T-helper 22 cell (primary cell): ENCODE results near the gene KIF26B.
"Not testable (repeated sequence)": the region's sequence is repeated elsewhere in the genome, so short reads cannot be mapped to it uniquely, and the experiment has no call there.

ENCODE experiments used
- DNase-seq: peaks from one replicate; pipeline ENCODE4 v3.0.0-alpha.2; 2020; ENCODE audit warnings: low read depth

Gene KIF26B

DNA sequence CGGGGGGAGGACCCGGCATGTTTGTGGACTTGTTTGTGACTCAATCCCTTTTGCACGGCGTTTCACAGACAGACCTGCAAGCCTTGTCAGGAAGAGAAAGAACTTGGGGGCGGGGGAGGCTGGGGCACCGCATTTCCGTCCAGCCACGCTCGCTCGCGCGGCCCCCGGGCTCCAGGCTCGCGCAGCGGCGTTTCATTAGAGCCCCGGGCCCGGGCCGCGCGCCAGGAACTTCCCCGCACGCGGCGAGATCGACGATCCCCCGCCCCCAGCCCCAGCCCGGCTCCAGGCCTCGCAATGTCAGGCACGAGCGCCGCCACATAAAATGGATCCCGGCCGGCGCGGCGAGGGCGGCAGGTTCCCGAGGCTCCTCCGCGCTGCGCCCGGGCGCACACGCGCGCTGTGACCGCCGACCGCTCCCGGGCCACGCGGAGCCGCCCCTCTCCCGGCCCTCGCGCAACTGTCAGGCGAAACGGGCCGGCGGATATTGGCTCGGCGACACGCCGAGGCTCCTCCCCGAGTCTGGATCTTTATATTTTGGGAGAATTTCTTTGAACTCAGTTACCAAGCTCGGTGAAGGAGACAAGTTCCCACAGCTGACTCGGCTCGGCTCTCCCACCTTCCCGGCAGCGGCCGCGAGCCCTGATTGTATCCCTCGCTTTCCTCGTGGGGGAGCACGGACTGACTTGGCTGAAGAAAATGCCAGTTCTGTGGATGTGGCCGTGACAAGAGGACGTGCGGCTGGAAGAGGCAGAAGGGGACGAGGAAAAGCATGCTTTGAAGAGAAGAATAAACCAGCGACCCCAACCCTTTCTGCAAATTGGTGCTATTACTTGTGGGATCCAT lies at the start of gene KIF26B:
TSS of gene KIF26B (plus strand) at position 557 of the 843 bp plus-strand sequence. CDS start 440 bp downstream, outside the sequence.
- DNase-seq: no peak

- DNase-seq: no peak
Measured at GRCh38 chr1:245105042-245105441, 49.7 kb upstream of the KIF26B start.

DNA sequence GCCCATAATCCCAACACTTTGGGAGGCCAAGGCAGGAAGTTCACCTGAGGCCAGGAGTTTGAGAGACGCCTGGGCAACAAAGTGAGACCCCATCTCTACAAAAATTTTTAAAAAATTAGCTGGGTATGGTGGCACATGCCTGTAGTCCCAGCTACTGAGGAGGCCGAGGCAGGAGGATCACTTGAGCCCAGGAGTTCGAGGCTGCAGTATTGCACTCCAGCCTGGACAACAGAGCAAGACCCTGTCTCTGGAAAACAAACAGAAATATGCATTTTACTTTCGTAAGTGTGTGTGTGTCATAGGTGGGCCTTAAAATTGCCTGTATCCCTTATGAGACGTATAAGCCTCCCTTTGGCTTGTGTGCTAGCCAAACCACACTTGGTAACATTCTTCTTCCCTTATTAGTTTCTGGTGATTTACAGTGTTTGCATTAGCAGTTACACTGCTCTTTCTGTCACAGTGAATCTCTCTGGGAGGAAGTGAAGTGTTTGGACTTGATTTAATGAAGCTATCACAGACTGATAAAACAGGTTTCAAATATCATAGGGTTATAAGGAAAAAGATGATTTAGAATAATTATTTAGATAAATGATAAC lies 48.9 kb upstream of the KIF26B start:
- no peak for DNase-seq

- DNase-seq: no peak
Measured at GRCh38 chr1:245107776-245108114, 47.0 kb upstream of the KIF26B start.

- no peak for DNase-seq
Measured at GRCh38 chr1:245108246-245108645, 46.5 kb upstream of the KIF26B start.

GRCh38 chr1:245108909-245109308 lies 45.9 kb upstream of the KIF26B start:
- no peak for DNase-seq

- no peak for DNase-seq
Measured at GRCh38 chr1:245110406-245110805, 44.4 kb upstream of the KIF26B start.

DNA sequence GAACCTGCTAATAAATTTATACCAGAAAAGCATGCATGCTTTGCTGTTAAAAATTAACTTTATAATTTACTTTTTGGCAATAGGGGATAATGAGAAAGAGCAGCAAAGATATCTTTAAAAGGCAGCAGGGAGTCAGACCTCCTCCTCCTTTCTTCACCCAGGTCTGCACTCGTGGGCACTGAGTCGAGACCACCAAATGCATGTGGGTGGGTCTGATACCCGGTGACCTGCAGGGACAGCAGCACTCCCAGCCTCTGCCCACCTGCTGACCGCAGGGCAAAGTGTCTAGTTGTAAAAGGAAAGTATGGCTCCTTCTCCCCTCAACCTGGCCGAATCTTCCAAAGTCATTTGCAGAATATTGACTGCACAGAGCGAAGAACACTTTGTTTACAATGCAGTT lies 43.7 kb upstream of the KIF26B start:
- no peak for DNase-seq

DNA sequence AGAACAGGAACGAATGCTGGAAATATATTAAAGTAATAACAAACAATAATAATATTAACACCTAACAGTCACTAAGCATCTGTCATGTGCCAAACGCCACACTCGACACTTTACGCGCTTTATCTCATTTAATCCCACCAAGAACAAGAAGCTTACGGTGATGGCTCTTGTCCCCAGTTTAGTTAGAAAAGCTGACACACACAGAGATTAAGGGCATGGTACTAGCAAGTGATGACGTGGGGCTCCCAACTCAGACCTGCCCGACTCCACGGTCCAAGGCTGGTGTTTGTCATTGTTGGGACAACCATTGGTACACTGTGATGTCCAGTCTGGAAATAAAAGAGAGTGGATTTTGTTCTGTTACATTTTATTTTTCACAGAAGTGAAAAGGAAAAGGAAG lies 41.1 kb upstream of the KIF26B start:
- DNase-seq: no peak

GRCh38 chr1:245116131-245116530 lies 38.7 kb upstream of the KIF26B start:
- no peak for DNase-seq

- DNase-seq: no peak
Measured at GRCh38 chr1:245116751-245117150, 38.0 kb upstream of the KIF26B start.

DNA sequence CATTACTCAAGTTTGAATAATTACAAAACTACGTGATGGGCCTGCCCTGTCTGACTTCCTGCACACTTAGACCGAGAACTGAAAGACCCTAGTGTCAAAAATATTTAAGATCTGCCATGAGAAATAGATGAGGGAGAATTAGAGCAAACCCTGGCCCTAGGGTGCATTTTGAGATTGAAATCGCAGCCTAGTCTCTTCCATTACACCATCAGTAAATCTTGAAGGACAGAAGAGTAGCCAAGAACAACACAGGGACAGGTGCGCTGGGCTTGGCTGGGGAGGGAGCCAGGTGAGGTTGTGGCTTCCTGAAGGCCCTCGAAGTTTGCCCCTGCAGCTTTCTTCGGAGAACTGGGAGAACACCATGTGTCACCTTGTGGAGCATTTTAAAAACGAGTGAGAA lies 36.7 kb upstream of the KIF26B start:
- DNase-seq: no peak

GRCh38 chr1:245118806-245119205 lies 36.0 kb upstream of the KIF26B start:
- DNase-seq: no peak

DNA sequence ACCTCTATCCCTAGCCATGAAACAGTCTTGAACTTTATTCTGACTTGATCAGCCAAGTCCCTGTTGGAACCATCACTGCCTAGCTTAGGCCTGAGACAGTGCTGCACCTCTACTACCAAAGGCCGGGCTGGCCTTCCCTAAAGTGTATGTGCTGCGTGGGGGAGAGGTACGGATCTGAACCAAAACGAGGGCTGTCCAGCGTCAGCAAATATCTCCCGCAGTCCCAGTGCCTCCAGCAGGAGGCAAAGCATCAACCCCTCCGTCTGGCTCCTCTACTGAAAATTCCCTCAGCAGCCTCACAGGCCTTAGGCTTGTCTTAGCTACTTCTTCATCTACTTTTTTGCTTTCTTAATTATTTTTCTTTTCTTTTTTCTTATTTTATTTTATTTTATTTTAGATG lies 33.3 kb upstream of the KIF26B start:
- DNase-seq: no peak

DNA sequence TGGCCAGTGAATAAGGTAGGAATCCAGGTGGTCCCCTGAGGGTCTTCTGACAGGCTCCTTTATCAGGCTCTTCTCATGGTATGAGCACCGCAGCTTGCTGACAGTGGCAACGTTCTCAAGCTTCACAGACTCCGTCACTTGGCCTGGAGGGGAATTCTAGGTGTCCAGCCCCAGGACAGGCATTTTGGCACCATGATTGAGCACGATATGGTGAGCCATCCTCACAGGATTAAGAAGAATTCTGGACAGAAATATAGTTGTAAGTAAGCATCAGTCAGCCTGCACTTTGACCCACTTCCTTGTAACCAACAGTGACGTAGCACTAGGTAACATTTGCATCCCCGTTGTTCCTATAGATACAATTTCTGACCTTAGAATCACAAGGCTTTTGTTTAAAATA lies 30.5 kb upstream of the KIF26B start:
- no peak for DNase-seq

DNA sequence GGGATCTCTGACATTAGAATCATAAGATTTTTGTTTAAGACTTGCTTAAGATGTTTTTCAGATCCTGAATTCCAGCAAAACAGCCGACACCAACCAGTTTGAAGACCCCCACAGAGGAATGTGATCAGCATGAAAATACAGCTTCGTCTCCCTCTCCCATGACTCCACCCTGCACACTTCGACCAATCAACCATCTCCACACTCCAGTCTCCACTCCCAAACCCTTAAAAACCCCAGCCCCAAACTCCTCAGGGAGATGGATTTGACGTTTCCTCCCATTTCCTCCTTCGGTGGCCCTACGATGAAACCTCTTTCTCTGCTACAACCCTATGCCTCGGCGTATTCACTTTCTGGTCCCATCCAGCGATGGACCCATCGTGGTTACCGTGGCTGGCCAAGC lies 30.1 kb upstream of the KIF26B start:
- DNase-seq: no peak

GRCh38 chr1:245126530-245126929 lies 28.3 kb upstream of the KIF26B start:
- no peak for DNase-seq

GRCh38 chr1:245128381-245129101 lies 26.2 kb upstream of the KIF26B start:
- no peak for DNase-seq

DNA sequence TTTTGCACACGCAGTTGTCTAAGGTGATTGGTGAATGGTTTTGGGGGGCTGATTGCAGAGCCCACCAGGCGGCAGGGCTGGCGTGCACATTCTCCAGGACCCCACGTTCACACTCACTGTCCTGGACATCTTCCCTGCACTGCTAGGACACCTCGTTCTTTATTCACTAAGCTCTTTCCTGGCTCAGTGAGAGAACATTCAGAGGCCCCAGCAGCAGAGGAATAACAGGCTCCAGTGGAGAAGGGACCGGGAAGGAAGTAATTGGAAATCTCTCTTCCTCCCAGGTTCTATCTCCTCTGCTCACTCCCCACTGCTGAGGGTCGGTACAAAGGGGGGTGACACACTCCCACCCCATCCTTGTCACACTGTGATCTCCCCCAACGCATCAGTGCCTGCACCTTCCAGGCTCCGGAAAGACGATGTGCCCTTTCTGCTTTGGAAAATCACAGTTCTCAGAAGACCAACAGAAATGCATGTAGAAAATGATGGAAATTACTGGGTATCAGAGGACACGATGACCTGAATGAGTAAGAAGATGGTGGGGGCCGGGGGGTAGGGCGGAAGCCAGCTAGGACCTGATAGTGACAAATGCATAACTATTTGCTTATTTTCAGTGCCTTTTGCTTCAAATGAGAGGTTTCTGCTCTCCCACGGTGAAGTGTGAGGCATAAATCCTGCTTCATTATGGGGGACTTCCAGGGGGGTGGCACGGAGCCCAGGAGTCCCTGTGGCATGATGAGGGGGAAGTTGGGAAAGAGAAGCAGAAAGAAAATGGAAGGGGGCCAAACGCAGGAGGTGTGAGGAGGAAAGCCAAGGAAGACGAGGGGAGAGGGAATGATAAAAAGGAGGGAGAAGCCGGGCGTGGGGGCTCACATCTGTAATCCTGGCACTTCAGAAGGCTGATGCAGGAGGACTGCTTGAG lies 25.2 kb upstream of the KIF26B start:
- no peak for DNase-seq

- DNase-seq: not testable (repeated sequence)
Measured at GRCh38 chr1:245130281-245131025, 24.3 kb upstream of the KIF26B start.

DNA sequence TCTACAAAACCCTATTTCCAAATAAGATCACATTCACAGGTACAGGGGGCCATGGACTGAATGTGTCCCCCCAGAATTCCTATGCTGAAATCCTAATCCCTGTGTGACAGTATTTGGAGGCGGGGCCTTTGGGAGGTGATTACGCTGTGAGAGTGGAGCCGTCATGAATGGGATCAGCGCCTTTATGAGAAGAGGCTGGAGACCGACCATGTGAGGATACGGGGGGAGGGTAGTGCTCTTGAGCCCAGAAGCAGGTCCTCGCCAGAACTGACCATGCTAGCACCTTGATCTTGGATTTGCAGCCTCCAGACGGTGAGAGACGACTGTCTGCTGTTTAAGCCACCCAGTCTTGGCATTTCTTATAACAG lies 23.8 kb upstream of the KIF26B start:
- DNase-seq: no peak
